ENCODE results near the gene DNAJA1.

The DNAJA1 gene

DNA sequence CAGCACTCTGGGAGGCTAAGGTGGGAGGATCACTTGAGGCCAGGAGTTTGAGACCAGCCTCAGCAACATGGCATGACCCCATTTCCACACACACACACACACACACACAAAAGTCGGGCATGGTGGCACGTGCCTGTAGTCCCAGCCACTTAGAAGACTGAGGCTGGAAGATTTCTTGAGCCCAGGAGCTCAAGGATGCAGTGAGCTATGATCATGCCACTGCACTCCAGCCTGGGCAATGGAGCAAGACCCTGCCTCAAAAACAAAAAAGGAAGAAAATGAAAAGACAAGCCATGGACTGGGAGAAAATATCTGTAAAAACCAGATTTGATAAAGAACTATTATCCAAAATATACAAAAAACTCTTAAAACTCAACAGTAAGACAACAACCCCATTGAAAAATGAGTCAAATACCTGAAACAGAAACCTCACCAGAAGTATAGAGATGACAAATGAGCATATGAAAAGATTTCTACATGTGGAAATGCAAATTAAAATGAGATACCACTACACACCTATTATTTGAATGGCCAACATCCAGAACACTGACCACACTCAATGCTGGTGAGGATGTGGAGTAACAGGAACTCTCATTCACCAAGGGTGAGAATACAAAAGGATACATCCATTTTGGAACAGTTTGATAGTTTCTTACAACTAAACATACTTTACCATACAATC, 24.7 kb downstream of the DNAJA1 start:
- DNase-seq (ENCODE audit: low read depth), result no peak
- TF ChIP-seq, protein P1, sequence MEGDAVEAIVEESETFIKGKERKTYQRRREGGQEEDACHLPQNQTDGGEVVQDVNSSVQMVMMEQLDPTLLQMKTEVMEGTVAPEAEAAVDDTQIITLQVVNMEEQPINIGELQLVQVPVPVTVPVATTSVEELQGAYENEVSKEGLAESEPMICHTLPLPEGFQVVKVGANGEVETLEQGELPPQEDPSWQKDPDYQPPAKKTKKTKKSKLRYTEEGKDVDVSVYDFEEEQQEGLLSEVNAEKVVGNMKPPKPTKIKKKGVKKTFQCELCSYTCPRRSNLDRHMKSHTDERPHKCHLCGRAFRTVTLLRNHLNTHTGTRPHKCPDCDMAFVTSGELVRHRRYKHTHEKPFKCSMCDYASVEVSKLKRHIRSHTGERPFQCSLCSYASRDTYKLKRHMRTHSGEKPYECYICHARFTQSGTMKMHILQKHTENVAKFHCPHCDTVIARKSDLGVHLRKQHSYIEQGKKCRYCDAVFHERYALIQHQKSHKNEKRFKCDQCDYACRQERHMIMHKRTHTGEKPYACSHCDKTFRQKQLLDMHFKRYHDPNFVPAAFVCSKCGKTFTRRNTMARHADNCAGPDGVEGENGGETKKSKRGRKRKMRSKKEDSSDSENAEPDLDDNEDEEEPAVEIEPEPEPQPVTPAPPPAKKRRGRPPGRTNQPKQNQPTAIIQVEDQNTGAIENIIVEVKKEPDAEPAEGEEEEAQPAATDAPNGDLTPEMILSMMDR (conservative IDR thresholded peaks at IDR 0.05; ENCODE audit: control insufficient read depth, insufficient read depth, low read depth, low read length), result no peak
- no peak overlapping the region for H3K4me3 ChIP-seq (ENCODE audit: control insufficient read depth, low read depth, low read length)

DNA sequence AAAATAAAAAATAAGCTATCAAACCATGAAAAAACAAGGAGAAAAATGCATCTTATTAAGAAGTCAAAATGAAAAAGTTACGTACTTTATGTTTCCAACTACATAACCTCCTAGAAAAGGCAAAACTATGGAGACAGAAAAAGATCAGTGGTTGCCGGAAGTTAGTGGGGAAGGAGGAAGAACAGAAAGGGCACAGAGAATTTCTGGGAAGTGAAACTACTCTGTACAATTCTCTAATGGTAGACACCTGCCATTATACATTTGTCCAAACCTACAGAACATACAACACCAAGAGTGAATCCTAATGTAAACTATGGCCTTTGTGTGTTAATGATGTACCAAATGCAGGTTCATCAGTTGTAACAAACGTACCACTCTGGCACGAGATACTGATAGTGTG, 26.1 kb downstream of the DNAJA1 start:
- H3K4me3 ChIP-seq (ENCODE audit: control insufficient read depth, low read depth, low read length), result no peak overlapping the region
- DNase-seq (ENCODE audit: low read depth), result no peak
- TF ChIP-seq, protein P1 (conservative IDR thresholded peaks at IDR 0.05; ENCODE audit: control insufficient read depth, insufficient read depth, low read depth, low read length), result no peak

DNA sequence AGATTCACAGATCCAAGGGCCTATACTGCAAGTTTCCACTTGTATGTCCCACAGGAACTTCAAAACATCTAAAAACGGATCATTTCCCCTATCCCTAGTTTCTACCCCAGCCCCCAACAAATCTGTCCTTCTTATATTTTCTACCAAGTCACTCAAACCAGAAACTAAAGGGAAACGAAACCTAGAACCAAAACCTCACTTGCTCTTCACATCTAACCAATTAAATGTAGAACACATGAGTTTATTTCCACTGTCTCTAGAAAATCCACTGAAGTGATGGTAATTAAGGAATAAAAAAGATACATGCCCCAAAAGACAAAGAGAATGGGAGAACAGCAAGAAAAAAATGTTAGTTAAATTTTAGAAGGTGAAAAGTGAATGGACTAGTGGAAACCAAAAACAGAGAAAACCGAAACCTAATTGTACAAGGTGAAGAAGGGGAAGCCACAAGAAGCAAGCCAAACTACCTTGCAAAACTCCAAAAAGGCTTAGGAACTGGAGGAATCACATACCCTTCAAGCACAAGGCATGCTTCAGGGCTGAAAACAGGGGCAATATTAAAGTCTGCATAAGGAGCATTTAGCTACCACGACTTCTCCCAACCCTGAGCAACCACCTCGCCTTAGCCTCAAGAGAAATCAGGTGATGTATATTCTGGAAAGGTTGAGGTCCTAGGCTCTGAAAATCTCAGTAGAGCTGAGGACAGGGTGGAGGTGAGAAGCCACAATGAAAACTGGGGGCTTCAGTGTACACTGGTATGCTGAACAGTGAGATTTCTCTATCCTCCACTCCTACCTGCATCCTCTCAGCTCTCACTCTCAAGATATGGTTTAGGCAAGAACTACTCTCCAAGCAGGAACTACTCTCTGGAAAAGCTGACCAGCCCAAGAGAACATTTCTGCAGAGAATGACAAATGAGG, 40.3 kb downstream of the DNAJA1 start:
- no peak overlapping the region for H3K4me3 ChIP-seq (ENCODE audit: control insufficient read depth, low read depth, low read length)
- TF ChIP-seq, protein P1 (conservative IDR thresholded peaks at IDR 0.05; ENCODE audit: control insufficient read depth, insufficient read depth, low read depth, low read length), result no peak
- DNase-seq (ENCODE audit: low read depth), result no peak

DNA sequence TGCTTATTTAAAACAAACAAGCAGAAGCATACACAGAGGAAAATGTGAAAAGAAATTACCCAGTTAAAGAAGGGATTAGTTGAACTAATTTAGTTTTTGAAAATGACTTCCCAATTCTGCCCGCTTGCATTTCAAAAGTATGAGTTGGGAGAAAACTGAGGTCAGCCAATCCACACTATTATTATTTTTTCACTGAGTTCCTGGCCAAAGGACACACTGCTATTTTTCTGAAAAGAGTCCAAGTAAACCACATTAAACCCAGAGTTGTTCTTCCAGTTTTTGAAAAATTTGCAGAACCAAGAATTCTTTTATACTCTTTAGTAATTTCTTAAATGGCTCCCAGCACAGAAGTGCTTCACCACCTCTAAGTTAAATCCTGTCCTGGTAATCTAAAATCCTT, 43.9 kb downstream of the DNAJA1 start:
- DNase-seq (ENCODE audit: low read depth), result no peak
- H3K4me3 ChIP-seq (ENCODE audit: control insufficient read depth, low read depth, low read length), result no peak overlapping the region
- TF ChIP-seq, protein P1 (conservative IDR thresholded peaks at IDR 0.05; ENCODE audit: control insufficient read depth, insufficient read depth, low read depth, low read length), result no peak

DNA sequence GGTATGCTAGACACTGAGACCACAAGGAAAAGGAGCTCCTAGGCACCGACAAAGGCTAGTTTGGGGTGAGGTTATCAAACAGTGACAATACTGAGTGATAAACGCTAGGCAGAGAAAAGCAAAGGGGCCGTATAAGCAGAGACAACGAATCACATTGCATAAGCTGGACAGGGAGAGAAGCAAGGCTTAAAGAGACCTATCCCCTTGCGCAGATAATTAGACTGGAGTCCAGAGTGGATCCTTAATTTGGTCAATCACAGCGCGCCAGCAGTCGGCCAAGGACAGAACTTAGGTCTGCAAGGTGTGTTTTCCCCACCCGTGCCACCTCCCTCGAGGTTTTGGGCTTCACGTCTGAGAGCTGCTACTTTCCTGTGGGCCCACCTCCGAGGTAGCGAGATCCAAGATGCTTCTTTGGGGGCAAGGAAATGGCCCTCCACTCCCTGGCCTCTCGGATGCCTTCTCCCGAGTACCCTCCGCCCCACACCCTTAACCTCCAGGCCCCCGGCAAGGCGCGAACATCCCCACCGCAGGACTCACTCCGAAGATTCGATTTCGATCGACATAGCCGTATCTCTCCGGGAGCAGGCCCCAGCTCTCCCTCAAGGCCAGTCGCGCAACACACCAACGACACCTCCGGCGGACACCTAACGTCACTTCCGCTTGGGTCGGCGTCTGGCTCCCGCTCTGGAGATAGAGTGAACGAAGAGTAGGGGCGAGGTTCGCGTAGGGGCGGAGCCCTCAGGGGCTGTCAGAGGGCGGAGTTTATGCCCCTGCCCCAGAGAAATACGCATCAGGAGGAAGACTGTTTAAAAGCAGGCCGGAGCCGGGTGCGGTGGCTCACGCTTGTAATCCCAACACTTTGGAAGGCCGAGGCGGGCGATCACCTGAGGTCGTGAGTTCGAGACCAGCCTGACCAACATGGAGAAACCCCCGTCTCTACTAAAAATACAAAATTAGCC, 51.3 kb downstream of the DNAJA1 start, which contains the start of gene SMU1:
Gene SMU1 (minus strand): TSS at position 629 of the 959 bp plus-strand sequence. CDS start 66 bp downstream, at position 563.
- DNase-seq (ENCODE audit: low read depth), result peak; percentile 97
- TF ChIP-seq, protein P1 (conservative IDR thresholded peaks at IDR 0.05; ENCODE audit: control insufficient read depth, insufficient read depth, low read depth, low read length), result no peak
- peak within 1 kb of the TSS; percentile 99 for H3K4me3 ChIP-seq (ENCODE audit: control insufficient read depth, low read depth, low read length)

DNA sequence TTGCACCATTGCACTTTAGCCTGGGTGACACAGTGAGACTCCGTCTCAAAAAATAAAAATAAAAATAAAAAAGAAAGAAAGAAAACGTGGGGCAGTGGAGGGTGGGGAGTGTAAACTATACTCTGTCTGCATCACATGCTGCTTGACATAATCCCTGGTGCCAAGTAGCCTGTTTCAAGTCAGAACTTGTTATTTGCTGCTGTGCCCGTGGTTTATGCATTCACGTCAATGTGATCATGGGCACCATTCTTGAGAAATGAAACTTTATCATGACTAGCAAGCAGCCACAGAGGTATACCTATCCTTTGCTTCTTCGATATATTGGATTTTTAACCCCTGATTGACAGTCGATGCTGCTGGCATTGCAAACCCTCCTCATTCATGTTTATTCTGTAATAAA, 55.5 kb downstream of the DNAJA1 start:
- H3K4me3 ChIP-seq (ENCODE audit: control insufficient read depth, low read depth, low read length), result no peak overlapping the region
- TF ChIP-seq, protein P1 (conservative IDR thresholded peaks at IDR 0.05; ENCODE audit: control insufficient read depth, insufficient read depth, low read depth, low read length), result no peak
- DNase-seq (ENCODE audit: low read depth), result no peak

Data from fibroblast of mammary gland (primary cell).